GM19452 (cell line): ENCODE results near the gene NUMBL.
A peak's percentile ranks its signal among the peaks of the same experiment; 100 is the strongest.

Experiments used
- ATAC-seq: cut with Tn5 transposase; IDR thresholded peaks from one replicate; pipeline ENCODE4 v1.9.1; 2021; ENCODE audit not compliant: unreplicated experiment

The NUMBL gene

DNA sequence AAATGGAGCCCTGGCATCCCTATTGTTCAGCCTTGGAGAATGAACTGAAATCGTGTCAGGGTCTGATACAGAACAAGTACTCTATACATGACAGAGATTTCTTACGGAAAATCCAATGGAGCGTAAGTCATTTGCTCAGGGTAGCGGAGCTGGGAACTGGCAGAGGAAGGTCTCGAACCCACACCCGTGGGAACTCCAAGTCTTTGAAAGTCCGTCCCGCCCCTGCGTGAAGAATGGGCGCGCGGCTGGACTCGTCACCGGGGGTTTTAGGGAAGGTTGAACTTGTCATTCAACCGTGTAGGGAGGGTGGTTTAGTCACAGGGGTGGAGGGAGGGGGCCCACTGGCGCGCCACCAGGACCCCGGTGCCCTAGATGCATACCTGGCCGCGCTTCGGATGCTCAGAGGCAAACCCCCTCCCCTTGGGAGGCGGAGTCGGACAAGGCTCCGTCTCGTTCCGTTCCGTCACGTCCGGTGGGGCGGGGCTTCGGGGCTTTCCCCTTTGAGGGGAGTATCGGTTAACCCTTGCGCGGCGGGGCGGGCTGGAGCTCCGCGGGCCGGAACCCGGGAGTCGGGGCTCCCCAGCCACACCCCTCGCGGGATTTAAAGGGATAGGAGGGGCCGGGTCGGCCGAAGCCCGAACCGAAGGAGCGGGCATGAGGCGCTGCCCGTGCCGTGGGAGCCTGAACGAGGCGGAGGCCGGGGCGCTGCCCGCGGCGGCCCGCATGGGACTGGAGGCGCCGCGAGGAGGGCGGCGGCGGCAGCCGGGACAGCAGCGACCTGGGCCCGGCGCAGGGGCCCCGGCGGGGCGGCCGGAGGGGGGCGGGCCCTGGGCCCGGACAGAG is 26.3 kb upstream of the NUMBL start, which contains the start of the genes COQ8B and ITPKC:
COQ8B (minus strand) TSS at position 405 of the 843 bp plus-strand sequence. CDS start 2,254 bp downstream, outside the sequence.
ITPKC (plus strand) TSS at position 631 of the 843 bp plus-strand sequence; CDS start at position 655, 24 bp downstream.
- ATAC-seq: peak; percentile 61

DNA sequence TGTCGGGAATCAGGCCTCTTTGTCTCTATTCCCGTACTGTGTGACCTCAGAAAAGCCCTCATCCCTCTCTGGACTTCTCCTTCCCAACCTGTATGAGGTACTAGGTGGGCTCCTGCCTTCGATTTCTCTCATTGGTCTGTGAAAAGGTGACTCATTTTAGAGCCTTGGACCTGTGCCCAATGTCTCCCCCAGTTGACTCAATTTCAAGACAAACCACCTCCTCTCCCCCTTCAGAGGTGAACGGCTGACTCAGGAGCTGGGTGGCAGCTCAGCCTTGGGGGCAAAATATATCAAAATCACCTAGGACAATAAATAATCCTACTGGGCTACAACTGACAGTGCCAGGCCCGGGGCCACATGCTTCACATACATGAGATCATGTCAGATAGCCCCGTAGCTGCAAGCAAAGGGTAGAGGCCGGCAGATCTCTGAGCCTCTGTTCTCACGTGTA is 25.6 kb upstream of the NUMBL start:
- ATAC-seq: no peak

DNA sequence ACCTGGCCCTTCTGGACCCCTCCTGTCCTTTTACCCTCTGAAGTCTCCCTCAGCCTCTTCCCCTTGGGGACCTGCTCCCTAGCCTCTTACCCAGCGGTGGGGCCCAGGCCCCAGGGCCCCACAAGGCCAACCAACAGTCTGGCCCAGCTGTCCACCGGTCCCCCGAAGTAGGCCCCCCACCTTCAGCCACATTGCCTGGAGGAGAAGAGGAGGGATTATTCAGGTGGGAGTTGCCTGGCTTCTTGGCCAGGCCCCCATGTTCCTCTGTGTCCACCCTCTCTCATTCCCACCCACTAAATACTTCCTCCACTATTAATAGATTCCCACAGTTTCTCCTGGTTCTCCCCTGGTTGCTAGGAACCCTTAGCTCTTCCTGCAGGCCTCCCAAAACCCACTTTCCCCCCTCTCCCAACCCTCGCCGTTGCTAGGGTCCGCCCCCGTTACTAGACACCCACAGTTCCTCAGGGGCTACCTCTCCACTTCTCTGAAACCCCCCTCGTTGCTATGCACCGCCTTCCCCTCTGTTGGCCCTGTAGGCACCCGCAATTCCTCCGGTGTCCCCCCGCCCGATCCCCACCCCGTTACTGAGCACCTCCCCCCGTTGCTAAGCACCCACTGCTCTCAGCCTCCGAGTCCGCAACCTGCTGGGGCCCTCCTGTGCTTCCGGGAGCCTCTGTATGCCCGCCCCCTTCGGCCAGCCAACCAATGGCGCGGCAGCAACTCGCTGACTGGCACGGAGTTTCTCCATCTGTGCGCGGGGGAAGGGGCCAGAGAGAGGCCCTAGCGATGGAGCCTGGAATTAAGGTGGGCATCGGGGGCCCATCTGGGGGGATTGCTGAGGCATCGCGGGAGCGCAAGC is 24.2 kb upstream of the NUMBL start:
- peak; percentile 61 for ATAC-seq

DNA sequence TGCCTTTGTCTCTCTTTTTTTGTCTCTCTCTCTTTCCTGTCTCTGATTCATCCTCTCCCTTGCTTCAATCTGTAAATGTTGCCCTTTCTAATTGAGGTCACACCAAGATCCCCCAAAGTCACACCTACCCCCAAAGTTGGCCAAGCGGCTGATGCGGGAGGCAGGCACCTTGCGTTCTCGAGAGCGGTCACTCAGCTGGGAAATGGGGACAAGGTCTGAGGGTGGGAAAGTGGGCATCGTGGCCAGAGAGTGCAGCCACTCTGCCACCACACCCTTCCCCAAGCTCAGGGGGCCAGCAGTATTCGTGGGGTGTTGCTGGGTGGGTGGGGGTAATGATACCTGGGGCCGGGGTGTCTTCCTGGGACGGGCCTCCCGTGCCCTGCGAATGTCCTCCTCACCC is 23.5 kb upstream of the NUMBL start:
- no peak for ATAC-seq

DNA sequence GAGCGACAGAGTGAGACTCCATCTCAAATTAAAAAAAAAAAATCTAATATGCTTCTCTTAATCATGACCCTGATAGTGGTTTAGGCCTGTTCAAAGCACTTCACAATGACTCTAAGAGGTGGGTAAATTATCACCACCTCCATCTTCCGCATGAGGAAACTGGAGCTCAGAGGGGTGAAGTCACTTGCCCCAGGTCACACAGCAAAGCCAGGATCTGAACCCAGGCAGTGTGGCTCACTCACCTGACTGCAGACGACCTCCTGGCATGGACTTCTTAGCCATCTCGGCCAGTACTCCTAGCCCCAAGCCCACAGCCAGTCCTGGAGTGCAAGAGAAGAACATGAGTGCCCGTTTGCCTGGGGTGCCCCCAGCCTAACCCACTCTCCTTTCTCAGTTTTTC is 19.4 kb upstream of the NUMBL start:
- ATAC-seq: no peak

DNA sequence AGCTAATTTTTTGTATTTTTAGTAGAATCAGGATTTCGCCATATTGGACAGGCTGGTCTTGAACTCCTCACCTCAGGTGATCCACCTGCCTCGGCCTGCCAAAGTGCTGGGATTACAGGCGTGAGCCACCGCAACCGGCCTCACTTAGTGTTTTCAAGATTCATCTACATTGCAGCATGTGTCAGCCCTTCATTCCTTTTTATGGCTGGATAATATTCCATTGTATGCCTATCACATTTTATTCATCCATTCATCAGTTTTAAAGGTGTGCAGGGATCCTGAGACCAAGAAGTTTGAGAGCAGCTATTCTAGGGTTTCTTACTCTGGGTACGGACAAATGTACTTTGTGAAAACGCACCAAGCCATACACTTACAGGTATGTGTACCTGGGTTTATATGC is 17.2 kb upstream of the NUMBL start:
- ATAC-seq: no peak

DNA sequence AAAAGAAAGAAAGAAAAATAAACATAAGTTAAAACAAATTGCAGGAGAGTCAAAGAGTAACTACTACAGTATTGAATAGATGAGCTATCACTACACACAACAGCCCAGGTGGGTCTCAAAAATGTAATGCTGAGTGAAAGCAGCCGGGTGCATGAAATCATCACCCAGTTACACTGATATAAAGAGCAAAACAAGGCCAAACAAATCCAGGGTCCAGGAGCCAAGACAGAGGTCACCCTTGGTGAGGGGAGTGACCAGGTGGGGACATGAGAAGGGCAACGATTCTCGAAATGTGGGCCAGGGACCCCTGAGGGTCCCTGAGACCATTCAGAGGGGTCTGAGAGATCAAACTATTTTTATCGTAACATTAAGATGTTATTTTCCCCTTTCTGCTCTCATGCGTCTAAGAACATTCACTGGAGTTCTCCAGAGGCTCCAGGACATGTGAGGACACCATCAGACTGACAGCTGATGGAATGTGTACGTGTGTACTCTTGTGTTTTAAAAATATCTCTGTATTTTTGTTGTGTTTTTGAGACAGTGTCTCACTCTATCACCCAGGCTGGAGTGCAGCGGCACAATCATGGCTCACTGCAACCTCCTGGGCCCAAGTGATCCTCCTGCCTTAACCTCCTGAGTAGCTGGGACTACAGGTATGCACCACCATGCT is 15.6 kb upstream of the NUMBL start:
- no peak for ATAC-seq

DNA sequence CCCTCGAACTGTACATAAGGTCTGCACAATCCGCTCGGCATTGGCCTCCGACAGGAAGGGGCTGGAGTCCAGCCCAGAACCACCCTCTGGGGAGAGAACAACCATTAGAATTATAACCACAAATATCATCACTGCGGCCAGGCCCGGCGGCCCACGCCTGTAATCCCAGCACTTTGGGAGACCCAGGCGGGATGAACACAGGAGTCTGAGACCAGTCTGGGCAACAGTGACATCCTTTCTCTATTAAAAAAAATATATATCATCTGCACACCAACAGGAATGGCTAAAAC is 14.9 kb upstream of the NUMBL start:
- ATAC-seq: no peak

DNA sequence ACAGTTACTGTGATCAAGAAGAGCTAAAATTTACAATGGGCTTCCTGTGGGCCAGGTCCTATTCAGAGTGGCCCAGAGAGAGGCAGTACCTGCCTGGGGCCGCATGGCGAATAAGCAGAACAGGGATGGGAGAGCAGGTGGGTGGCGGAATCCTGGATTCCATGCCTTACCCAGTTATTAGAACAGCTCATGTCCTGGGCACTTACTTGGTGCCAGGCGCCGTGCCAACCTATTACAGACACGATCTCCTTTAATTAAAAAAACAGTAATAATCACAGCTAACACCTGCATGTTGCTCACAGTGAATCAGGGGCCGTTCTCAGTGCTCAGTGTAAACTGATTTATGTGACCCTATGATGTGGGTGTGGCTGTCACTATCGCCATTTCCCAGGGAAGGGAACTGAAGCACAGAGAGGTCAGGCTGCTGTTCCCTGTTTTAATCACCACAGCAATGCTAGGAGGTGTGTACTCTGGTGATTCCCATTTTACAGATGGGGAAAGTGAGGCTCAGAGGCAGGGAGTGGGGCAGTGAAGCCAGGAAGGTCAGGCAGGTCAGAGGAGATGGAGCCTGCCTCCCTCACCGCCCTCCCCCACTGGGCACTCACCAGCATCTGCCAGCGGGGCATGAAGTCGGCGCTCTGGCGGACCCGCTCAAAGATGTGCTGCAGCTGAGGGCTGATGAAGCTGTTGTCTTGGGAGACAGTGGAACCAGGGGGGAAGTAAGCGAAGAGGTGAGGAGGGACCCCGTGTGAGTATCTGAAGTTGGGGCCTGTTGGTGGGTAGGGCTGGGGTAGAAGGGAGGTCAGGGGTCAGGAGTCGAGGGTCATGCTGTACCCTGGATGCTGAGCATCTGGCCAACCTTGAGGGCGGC is 14.3 kb upstream of the NUMBL start:
- ATAC-seq: no peak

DNA sequence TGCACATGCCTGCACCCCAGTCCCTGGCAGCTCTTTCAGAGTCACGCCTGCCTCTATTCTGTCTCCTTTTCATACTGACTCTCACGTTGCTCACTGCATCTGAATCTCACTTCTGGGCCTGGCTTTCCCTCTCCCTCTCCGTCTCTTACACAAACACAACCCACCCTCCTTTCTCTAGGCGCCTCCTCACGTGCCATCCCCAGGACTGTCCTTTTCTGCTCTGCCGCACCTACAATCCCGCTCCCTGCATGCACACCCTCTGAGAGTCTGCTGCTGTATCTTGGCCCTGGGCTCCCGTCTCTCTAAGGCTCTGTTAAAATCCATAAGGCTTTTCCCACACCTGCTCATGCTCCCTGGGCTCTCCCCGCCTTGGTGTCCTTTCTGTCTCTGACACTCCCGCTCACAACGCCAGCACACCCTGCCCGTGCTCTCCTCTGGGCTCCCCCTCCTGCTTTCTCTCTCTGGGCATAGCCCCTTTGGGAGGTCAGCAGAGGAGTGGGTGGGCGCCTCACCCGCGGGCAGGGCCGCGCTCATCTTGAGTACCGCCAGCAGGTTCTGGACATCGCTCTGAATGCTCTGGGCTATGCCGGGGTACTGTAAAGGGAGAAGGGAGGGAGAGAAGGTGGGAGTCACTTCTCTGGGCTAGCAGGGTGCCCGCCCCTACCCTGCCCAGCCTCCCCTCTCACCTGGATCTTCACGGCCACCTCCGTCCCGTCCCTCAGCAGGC is 12.7 kb upstream of the NUMBL start:
- ATAC-seq: no peak

DNA sequence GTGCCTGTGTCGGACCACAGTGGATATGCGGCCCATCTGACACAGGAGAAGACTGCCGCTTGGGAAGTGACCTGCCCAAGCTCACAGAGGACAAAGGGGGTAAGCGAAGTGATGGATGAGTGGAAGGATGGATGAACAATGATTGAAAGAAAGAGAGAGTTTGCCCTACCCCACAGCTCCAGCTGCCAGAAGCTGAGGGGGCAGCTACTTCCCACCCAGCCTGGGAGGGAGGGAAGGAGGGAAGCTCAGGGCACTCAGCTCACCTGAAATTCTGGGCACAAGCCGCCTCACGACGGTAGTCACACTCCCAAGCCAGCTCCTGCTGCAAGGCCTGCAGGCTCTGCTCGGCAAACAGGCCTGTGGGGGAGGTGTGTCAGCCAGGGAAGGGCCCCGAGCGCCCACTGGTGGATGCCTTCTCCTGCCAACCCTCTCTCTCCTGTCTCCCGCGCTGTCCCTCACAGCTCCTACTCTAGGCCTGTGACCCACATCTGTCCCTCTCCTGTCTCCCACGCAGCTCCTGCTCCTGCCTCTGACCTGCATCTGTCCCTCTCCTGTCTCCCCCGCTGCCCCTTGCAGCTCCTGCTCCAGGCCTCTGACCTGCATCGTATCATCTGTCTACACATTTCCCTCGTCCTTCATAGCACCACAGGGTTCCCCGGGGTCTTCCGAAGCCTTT is 12.0 kb upstream of the NUMBL start:
- ATAC-seq: no peak

DNA sequence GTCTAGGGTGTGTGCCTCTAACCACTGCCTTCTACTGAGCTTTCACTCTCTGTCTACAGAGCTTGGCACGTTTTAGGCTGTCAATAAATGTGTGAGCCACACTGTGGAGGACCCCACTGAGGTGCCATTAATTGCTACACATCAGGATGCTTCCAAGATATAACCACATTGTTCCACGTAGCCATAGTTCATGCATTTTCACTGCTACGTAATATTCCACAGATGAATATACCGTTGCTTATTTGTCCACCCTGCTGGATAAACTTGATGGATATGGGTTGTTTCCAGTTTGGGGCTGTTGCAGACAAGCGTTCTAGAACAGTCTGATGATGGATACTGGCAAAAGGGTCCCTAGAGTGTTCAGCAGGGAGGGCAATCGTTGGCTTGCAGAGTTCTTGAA is 11.3 kb upstream of the NUMBL start:
- ATAC-seq: no peak

DNA sequence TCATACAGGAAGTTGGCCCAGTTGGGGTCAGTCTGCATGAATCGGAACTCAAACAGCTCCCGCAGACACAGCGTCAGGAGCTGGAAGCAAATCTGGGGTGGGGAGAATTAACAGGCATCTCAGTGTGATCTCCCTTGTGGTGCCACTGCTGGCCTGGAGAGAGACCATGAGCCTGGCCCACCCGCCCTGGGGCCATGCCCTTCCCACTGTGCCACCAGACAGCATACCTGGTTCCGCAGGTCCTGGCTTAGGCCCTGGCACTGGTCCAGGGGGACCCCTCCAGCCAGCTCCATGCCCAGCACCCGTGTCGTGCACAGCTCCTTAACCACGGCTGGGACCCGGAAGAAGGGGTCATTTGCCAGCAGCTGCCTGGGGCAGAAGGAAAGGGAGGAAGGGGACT is 9.6 kb upstream of the NUMBL start:
- no peak for ATAC-seq

DNA sequence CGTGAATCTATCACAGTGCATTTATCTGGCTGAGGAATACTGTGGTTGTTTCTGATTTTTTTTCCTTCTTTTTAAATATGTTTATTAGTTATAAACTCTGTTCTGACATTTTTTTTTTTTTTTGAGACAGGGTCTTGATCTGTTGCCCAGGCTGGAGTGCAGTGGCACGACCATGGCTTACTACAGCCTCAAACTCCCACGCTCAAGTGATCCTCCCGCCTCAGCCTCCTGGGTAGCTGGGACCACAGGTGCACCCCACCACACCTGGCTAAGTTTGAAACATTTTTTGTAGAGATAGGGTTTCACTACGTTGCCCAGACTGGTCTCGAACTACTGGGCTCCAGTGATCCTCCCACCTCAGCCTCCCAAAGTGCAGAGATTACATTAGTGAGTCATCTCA is 6.6 kb upstream of the NUMBL start:
- no peak for ATAC-seq

DNA sequence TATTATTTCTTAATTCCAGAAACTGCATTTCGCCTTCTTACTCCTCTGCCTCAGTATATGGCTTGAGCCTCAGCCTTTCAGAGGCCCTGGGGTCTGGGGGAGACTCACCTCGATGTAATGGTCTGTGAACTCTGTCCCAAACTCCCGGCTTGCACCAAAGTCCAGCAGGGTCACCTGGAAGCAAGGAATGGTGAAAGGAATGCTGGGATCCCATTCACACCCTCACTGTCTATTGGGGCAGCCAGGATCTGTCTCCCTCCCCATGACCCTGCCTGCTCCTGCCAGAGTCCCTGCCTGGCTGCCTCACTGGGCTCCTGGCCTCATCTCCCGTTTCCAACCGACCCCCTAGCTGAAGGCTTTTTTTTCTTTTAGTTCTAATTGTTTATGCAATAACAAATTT is 5.4 kb upstream of the NUMBL start:
- ATAC-seq: no peak

DNA sequence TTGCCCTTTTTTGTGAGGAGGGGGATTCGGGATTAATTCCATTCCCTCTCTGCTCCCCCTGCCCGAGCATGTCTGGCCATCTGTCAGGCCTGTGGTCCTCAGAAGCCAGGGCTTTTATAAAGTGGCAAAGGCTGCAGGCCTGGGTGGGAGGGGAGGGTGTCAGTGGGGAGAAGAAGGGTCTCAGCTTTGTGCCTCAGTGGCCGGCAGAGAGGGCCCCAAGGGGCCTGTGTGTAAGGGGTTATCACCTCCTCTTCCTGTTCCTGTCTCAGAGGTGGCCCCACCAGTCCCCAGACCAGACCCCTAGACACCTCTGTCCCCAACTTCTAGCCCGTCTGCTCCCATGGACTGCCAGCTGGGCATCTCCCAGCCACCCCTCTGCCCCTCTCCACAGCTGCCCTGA is 3.4 kb upstream of the NUMBL start:
- no peak for ATAC-seq

DNA sequence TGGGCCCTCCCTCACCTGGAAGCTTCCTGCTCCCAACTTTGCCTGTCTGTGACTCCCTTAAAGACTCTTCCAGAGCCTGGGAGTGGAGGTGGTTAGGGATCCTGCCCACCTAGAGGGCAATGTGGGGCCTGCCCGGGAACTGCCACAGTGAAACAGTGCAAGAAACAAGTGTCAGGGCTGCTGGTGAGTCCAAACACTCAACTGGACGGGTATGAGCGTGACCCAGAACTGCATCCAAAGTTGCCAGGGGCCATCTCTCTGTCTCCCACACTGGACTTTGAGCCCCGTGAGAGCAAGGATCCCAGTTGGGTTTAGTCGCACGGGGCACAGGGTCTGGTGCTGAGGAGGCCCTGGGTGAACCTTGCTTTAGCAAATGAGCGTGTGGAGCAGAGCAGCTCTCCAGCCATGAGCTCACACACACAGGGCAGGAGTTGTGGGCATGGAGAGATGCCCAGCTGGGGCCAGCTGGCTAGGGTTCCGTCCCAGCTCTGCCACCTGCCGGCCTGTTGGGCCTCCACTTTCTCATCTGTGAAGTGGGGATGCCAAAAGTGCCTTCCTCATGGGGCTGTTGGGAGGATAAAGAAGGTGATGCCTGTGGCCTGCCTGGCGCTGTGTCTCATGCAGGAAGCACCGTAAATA is 2.8 kb upstream of the NUMBL start:
- ATAC-seq: no peak

DNA sequence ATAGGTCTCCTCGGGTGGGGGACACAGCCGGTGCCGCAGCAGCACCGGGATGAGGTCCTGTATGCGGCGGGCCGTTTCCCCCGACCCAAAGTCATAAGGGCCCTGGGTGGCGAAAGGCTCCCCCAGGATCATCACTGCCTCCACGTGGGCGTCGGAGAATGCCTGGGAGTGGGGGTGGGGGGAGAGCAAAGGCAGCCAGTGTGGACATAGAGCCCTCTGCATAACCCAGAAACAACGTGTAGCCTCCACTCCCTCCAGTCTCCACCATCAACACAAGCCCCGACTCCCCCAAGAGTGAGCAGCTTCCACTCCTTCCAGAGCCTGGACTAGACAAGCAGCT is 1.7 kb upstream of the NUMBL start:
- no peak for ATAC-seq
